Left colon (tissue), 2 donors: ENCODE results near the gene PTPRG. TPM values are rescaled to one million over a fixed set of nuclear protein-coding genes. Genes with fewer than 3 reads are reported as not detected.

Experiments
- ATAC-seq: fragments of 200-7000 bp; cut with Tn5 transposase; one replicate; pipeline ENCODE4 v1.9.1; 2020; ENCODE audit warnings: mild to moderate bottlenecking, moderate library complexity
- DNase-seq, 2 donors: peaks; one replicate each; pipeline ENCODE4 v3.0.0-alpha.2; 2020
- intact Hi-C, 2 donors: fragments of 100-400 bp; cut with DNase I in 1 of 2; cut with micrococcal nuclease in 1 of 2; formaldehyde crosslinking; loops; one replicate each; pipeline versions ENCODE4 v1.11.2 to v1.14.0; 2022; cut with DNase I, micrococcal nuclease
- total RNA-seq, 2 donors: library from RNA; stranded (reverse); fragmentation: NEBNext Ultra II Directional; extraction: Animal tissue kit (Norgen Biotek cat#: 25700); gene quantifications; one replicate each; pipeline ENCODE4 v1.2.1, GENCODE V29; 2021
- donor health status: DM: no; HTN: no; CAD: no.
- donor health status: DM: yes; HTN: yes; CAD: no.

PTPRG gene
- total RNA-seq, 2 donors from 2014 or later = 26.0 to 33.4 TPM

- ATAC-seq = no peak
- DNase-seq = no peak
- intact Hi-C loops = no loop called here
Observed at GRCh38 chr3:62266668-62267283, 705.4 kb downstream of the PTPRG start.

DNA sequence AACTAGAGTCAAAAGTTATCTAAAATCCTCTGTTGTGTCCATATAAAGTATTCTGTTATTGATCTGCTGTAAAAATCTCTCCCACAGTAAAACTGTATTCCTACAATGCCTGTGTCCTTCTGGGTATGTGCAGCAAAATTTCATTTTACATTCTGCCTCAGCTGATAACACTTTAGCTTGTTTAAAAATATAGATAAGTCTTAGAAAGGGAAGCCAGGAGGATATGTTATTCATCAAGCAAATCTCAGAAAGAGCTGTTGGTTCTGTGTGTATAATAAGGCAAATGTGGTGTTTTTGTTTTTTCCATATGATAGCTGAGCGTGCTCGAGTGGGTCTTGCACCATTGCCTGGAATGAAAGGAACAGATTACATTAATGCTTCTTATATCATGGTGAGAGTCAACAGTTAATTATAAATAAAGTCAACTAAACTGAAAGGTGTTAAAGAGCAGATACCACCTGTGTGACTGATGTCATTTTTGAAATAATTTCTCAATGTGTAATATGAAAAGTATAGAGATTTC lies 715.3 kb downstream of the PTPRG start:
- ATAC-seq = no peak
- intact Hi-C loops = no loop called here
- no peak for DNase-seq

DNA sequence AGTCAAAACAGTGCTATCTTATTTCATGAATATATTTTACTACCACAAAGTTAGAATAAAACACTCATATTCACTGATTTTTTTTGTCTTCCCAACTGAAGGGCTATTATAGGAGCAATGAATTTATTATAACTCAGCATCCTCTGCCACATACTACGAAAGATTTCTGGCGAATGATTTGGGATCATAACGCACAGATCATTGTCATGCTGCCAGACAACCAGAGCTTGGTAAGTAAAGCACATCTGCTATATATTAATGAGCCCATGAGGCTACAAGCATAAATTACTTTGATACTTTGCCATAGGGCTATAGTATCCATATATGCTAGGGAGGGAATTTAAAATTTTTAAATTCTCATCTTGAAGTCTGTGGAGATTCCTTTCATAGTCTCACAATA lies 716.1 kb downstream of the PTPRG start:
- intact Hi-C loops = no loop called here
- DNase-seq = no peak
- ATAC-seq = no peak

DNA sequence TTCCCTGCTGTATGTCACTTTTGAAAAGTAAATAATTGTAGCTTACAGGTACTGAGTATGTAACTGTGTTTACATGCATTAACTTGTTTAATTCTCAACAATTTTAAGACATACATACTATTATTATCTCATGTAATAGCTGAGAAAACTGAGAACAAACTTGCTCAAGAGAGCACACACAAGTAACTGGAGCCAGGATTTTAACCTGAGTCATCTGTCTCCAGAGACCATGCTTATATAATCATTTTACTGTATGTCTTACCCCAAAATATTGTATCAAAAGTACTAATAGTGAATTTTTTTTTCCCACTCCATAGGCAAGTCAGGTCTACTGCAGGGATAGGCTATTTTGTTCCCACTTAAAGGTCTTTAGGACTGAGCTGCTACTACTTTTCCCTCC lies 716.6 kb downstream of the PTPRG start:
- intact Hi-C loops = no loop called here
- DNase-seq (no peak), ATAC-seq (no peak)

GRCh38 chr3:62281726-62282125 lies 720.4 kb downstream of the PTPRG start:
- ATAC-seq = no peak
- no peak for DNase-seq
- intact Hi-C loops = no loop called here

DNA sequence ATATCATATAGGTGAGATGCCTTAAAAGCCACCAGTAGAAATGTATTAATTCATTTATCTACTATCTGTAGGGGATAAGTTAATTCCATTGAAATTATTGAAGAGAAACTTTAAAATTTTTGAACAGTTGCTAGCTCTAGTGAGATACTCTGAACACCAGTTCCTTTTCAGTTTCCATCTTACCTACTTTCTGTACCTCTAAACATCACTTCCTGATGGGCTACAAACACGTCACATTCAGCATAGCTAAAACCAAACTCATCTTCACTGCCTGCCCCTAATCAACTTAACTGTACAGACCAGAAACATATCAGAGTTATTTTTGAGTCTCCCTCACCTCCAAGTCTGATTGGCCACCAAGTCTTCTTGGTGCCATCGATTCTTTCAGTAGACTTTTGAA lies 723.1 kb downstream of the PTPRG start:
- DNase-seq (no peak), ATAC-seq (no peak)
- intact Hi-C loops = no loop called here

- DNase-seq (no peak), ATAC-seq (no peak)
- intact Hi-C loops = no loop called here
Observed at GRCh38 chr3:62287392-62287927, 726.1 kb downstream of the PTPRG start.

DNA sequence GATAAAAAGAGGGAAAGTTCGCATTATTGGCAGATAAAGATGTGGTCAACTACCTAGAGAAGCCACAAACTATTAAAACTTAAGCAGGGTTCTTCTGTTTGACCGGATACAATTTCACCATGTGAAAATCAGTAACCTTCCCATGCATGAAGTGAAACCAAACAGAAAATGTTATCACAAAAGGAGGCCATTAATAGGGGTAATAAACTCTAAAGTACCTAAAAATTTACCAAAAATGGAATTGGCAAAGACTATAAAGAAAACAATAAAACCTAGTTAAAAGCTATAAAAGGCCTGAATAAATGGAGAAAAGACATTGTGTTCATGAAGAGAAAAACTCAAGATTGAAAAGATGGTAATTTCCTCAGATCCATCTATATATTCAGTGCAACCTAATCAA lies 728.6 kb downstream of the PTPRG start:
- DNase-seq = no peak
- intact Hi-C loops = no loop called here
- no peak for ATAC-seq

GRCh38 chr3:62293051-62293780 lies 731.8 kb downstream of the PTPRG start:
- ATAC-seq (no peak), DNase-seq (no peak)
- intact Hi-C loops = no loop called here

- intact Hi-C loops = no loop called here
- ATAC-seq (no peak), DNase-seq (no peak)
Observed at GRCh38 chr3:62295571-62295970, 734.2 kb downstream of the PTPRG start.

GRCh38 chr3:62300617-62301016 lies 739.2 kb downstream of the PTPRG start:
- ATAC-seq (no peak), DNase-seq (no peak)
- intact Hi-C loops = no loop called here

DNA sequence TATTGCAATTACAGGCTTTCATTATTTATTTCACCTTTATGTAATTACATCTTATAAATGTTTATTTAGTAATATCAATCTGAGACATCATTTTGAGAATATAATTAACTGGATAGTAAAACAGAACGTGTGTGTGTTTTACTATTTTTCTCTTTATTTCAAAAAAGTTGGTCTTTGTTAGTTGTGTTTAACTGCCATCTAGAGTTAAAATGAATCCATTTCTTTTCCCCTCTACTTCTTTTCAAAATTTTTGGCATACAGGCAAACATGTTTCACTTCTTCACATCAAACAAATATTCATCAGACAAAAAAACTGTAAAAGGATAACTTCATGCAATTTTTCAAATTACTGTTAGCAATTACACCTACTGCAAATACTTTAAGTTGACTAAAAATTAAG lies 750.8 kb downstream of the PTPRG start:
- DNase-seq (no peak), ATAC-seq (no peak)
- intact Hi-C loops = no loop called here

GRCh38 chr3:62316525-62316924 lies 755.2 kb downstream of the PTPRG start:
- DNase-seq (no peak), ATAC-seq (peak; percentile 26)
- intact Hi-C loops = no loop called here

DNA sequence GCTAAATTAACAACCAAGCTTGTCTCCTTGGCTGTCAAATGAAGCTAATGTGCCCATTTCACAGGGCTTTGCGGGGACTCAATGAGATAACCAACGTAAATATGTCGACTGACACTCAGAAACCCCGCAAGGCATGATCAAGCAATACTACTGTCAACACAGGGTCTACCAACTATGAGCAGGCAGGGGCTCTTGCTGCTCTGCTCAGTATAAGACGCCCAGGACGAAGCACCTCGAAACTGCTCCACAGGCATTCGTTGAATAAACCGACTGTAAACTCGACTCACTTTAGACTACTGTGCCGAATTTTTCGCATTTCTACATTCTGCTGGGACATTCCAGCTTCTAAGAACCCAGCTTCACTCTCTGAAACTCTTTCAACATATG lies 757.0 kb downstream of the PTPRG start:
- no peak for ATAC-seq
- intact Hi-C loops = no loop called here
- DNase-seq = no peak

- DNase-seq (peak; percentile 62 to 81), ATAC-seq (peak; percentile 98)
- intact Hi-C loops = no loop called here
Observed at GRCh38 chr3:62318752-62319569, 757.6 kb downstream of the PTPRG start.

DNA sequence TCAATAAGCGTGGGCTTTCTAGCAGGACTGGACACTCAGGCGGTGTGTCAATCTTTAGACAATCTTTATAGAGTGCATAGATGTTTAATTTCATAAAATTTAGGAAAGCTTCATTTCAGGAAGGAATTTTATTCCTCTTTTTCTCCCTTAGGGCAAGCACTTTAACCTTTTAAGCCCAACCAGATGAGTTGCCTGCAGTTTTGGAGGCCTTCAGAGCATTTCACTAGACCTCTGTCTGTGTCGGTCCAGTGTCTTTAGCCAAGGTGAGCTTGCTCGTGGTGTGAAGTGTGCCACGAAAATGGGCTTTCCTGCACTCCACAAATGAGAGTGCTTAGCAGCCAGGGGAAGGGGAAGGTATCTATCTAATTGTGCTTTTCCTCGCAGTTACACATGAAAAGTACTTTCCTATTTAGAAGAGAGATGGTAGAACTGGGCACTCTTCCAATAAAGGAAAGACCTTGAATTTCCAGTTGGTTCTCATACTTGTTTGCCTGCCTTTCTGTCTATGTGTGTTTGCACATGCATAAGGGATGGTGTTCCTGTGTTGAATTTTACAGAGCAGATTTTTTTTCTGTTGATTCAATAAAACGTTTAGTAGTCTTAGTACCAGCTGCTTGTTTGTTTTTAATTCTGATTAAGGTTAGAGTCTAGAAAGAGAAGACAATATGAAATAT lies 758.3 kb downstream of the PTPRG start:
- no peak for ATAC-seq
- intact Hi-C loops = no loop called here
- DNase-seq = no peak

DNA sequence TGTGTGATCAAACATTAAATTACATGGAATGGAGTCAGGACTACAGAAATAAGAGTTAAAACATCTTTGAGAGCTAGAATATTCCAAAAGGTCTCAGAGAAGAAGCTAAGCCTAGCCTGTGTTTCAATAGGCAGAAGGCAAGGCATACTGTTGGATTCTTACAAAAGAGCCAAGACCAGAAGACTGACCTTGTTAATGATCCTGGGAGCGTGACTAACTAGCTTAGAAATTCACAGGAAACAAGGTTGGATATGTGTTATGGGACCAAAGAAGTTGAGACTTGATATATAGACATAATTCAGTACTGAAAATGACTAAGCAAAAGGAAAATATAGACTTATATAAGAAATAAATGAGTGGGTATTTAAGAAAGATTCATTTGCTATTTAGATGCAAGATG lies 761.9 kb downstream of the PTPRG start:
- intact Hi-C loops = no loop called here

DNA sequence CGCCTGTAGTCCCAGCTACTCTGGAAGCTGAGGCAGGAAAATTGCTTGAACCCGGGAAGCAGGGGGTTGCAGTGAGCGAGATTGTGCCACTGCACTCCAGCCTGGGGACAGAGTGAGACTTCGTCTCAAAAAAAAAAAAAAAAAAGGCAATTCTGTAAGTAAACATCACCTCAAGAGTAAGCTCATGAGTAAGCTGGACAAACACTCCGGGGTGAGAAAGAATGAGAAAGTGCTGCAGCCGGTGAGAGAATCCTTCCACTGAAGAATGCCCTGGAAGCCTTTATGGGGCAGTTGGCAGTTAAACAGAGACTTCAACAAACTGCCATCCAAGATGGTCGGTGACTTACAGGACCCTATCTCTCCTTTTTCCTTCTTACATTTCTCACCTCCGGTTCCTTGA lies 764.5 kb downstream of the PTPRG start:
- DNase-seq (no peak), ATAC-seq (no peak)
- intact Hi-C loops = no loop called here

More for the DNA sequence above, 761.9 kb downstream of the PTPRG start:
- ATAC-seq (no peak), DNase-seq (no peak)

GRCh38 chr3:62329971-62330370 lies 768.6 kb downstream of the PTPRG start:
- intact Hi-C loops = no loop called here
- DNase-seq = no peak
- ATAC-seq = no peak
